HG03469 (cell line): Measurements from ENCODE around the gene NKPD1.
"Not testable (repeated sequence)": the region's sequence is repeated elsewhere in the genome, so short reads cannot be mapped to it uniquely, and the experiment has no call there.

Source experiments
- ATAC-seq: cut with Tn5 transposase; IDR thresholded peaks from one replicate; pipeline ENCODE4 v1.9.1; 2021; ENCODE audit warnings: mild to moderate bottlenecking, moderate library complexity, moderate number of reproducible peaks; ENCODE audit not compliant: unreplicated experiment

The NKPD1 gene

GRCh38 chr19:45119582-45119981, 41.2 kb downstream of the NKPD1 start:
- no peak for ATAC-seq

- ATAC-seq, result not testable (repeated sequence)
Observed at GRCh38 chr19:45118591-45119355, 42.0 kb downstream of the NKPD1 start.

GRCh38 chr19:45118106-45118505, 42.7 kb downstream of the NKPD1 start:
- no peak for ATAC-seq

- no peak for ATAC-seq
Observed at GRCh38 chr19:45117671-45118070, 43.1 kb downstream of the NKPD1 start.

- no peak for ATAC-seq
Observed at GRCh38 chr19:45117167-45117594, 43.6 kb downstream of the NKPD1 start.

- ATAC-seq, result no peak
Observed at GRCh38 chr19:45115809-45116615, 44.8 kb downstream of the NKPD1 start.

GRCh38 chr19:45114116-45114515, 46.7 kb downstream of the NKPD1 start:
- ATAC-seq, result no peak

GRCh38 chr19:45113628-45114027, 47.2 kb downstream of the NKPD1 start:
- ATAC-seq, result no peak

GRCh38 chr19:45112111-45112827, 48.5 kb downstream of the NKPD1 start:
- no peak for ATAC-seq
